AG08396 (cell line): ENCODE measurements around the gene EPHA10.
"Not testable (repeated sequence)": the region's sequence is repeated elsewhere in the genome, so short reads cannot be mapped to it uniquely, and the experiment has no call there.

Source experiments
- DNase-seq: peaks from one replicate; pipeline ENCODE4 v3.0.0; 2012; ENCODE audit warnings: low spot score, mixed read lengths

Gene EPHA10

DNA sequence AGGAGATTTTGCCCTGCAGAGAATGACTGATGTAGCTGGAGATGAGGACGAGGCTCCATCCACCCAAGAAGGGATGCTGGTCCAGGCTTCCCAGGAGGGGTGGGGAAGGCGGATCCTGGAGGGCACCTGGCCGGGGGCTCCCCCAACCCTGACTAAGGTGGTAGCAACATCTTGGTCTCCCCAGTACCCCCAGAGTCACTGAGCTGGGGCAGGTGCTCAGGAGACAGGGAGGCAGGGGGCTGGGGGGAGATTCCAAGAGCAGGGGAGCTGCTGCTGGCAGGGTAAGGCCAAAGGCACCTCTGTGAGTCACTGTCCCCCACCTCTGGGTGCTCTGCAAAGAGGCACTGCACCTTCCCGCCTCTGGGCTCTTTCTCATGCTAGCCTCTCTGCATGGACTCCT, 48.6 kb downstream of the EPHA10 start:
- DNase-seq, result no peak

- DNase-seq, result no peak
These were observed 50.2 kb downstream of the EPHA10 start for GRCh38 chr1:37714689-37715088.

DNA sequence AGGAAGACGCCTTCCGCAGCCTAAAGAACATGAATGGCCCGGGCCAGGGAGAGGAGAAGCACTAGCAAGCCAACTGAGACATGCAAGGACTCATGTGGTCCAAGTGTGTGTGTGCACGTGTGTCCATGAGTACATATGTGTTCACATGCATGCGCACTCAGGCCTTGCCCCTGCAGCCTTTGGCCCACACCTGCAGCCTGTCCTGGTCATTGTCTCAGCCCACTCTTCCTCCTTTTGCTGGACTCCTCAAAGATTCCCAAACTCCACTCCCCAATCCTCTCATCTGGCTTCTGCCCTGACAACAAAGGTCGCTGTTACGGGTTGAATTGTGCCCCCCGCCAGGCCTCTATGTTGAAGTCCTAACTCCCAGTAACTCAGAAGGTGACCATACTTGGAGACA, 50.7 kb downstream of the EPHA10 start:
- DNase-seq, result no peak

DNA sequence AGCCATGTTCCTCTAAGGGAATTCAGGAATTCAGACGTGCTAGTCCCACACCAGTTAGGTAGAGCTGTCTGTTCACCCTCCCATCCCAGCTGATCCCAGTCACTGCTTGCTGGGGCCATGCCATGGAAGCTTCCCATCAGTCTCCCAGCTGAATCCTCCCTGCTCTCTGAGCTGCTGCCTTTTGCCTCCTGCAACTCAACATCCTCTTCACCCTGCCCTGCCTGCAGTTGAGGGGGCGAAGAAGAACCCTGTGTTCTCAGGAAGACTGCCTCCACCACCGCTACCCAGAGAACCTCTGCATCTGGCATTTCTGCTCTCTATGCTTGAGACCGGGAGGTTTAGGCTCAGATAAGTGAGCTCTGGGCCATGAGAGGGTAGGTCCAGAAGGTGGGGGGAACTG, 56.4 kb downstream of the EPHA10 start:
- DNase-seq, result no peak

DNA sequence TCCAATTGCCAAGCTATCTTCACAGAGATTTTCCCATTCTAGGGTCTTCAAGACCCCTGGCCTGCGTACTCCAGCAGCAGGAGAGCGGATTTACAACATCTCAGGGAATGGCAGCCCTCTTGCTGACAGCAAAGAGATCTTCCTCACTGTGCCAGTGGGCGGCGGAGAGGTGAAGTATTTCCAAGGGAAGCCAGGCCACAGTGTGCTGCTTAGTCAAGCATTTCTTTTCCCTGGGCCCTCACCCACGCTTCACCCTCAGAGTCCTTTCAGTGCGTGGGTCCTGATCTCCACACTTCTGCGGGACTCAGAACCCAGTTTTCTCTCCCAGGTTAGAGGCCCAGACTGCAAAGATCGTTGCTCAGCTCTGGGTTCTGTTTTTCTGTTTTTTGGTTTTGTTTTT, 59.5 kb downstream of the EPHA10 start:
- DNase-seq, result no peak

DNA sequence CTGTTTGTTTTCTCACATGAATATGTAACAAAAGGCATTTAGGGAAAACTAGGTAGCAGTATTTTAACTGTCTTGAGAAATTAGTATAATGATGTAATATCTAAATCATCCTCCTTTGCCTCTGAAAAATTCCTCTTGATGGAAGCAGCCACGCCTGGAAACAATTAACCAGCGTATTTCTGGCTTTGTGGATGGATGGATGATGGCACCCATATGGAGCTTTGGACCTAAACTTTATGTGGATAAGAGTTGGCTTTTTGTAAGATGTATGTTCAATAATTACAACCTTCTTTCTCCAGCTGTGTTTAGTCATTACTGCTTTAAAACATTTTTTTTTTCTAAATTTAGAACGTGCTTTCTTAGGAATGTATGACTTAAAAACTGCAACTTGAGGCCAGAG, 60.0 kb downstream of the EPHA10 start:
- no peak for DNase-seq

DNA sequence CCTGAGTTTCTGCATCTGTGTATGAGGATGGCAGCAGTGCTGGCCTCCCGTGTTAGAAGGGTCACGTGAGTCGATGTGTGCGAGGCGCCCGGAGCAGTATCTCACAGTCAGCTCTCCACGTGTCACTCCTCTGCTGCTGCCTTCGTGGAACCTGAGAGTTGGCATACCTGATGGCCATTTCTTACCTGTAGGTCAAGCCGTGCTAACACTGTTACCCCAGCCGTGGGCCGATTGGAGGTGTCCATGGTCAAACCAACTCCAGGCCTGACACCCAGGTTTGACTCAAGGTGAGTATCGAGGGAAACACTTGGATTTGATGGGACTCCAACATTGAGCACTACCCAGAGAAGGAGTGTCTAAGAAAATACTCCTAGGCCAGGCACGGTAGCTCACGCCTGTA, 61.9 kb downstream of the EPHA10 start:
- no peak for DNase-seq

- no peak for DNase-seq
These were observed 63.9 kb downstream of the EPHA10 start for GRCh38 chr1:37701051-37701450.

DNA sequence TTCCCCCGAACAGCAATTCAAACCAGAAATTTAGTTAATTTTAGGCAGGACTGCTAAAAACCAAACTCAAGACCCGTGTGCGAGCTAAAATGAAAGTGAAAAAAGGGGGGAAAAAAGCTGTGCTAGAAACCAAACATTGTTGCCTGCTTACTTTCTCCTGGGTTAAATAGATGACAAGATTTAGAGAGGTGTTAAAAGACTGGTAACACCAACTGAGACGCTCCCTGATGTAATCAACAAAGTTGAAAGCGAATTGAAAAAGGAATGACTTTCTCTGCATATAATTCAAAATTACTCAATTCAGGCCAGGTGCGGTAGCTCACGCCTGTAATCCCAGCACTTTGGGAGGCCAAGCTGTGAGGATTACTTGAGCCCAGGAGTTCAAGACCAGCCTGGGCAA, 65.8 kb downstream of the EPHA10 start:
- DNase-seq, result no peak

DNA sequence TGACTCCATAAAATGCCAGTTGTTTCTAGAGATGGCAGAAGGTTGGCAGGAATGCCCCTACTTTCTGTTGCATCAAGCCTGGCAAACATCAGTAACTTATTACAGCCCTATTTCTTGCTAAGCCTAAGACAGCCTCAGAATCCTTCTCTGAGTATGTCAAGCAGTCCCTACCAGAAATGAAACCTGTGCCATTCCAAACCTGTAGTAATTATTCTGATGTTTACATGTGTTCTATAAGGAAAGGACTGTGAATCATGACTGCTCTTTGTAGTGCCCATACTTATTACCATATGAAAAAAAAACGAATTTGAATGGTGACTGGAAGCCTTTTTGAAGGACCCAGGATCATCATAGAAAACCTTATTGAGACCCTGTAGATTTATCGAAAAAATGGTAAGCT, 67.2 kb downstream of the EPHA10 start:
- no peak for DNase-seq

- DNase-seq, result no peak
These were observed 67.8 kb downstream of the EPHA10 start for GRCh38 chr1:37697090-37697489.

GRCh38 chr1:37692834-37693175, 72.1 kb downstream of the EPHA10 start:
- no peak for DNase-seq

- peak; percentile 99 for DNase-seq
These were observed 72.7 kb downstream of the EPHA10 start, which contains the start of gene CDCA8 for GRCh38 chr1:37692078-37692833. CDCA8 (plus strand) TSS chr1:37692516; CDS start chr1:37692691, 175 bp downstream.

- DNase-seq, result peak; percentile 25
These were observed 73.3 kb downstream of the EPHA10 start for GRCh38 chr1:37691497-37692077.

DNA sequence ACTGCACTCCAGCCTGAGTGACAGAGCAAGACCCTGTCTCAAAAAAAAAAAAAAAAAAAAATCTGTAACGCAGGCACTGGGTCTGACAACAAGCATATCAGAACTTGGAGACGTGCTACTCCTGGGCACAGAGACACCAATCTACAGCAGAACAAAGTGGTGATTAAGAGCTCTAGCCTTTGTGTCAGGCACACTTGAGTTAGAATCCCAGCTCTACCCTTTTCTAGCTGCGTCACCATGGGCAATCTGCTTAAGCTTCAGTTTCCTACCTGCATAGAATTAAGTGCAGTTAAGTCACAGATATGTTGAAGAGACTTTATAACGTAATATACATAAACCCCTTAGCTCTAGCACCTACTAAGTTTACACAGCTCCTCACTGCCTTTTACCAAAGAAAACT, 76.0 kb downstream of the EPHA10 start:
- DNase-seq, result no peak

DNA sequence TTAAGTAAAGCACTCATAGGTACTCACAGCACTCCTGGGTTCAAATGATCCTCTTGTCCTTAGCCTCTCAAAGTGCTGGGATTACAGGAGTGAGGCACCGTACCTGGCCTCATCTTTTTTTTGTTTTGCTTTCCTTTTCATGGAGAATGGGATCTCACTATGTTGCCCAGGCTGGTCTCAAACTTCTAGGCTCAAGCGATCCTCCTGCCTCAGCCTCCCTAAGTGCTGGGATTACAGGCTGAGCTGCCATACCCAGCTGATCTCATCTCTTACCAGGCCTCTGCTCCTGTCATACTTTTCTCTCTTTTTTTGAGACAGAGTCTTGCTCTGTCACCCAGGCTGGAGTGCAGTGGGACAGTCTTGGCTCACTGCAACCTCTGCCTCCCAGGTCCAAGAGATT, 77.2 kb downstream of the EPHA10 start:
- not testable (repeated sequence) for DNase-seq

GRCh38 chr1:37685722-37686121, 79.2 kb downstream of the EPHA10 start:
- no peak for DNase-seq

- not testable (repeated sequence) for DNase-seq
These were observed 80.7 kb downstream of the EPHA10 start for GRCh38 chr1:37684182-37684581.

DNA sequence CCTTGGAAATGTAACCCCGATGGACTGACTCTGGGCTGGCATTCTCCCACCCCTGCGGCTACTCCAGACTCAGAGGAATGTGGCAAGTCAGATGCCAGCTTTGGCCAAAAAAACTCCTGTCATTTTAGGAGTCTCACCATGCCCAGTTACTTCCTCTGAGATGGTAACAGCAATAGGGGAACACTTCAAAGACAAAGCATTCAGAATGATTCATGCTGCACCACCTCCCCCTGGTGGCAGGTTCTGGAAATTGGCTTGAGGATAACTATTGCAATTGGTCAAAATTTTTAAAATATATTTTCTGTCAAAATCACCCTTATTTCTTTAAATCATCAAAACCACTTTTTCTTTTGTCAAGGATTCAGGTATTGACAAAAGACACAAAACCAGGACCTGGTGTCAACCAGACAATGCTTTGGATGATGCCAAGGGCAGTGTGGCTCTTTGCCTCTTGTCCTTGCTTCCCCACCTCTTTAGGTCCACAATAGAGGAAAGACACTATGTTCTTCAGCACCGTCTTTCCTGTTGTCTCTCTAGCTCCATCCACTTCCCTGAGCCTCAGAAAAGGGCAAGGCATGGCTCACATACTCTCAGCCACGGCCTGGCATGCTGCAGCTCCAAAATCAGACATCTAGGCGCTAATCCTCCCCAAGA, 82.5 kb downstream of the EPHA10 start:
- DNase-seq, result peak; percentile 61

GRCh38 chr1:37680933-37681332, 84.0 kb downstream of the EPHA10 start:
- no peak for DNase-seq

- DNase-seq, result no peak
These were observed 87.1 kb downstream of the EPHA10 start for GRCh38 chr1:37677808-37678207.

DNA sequence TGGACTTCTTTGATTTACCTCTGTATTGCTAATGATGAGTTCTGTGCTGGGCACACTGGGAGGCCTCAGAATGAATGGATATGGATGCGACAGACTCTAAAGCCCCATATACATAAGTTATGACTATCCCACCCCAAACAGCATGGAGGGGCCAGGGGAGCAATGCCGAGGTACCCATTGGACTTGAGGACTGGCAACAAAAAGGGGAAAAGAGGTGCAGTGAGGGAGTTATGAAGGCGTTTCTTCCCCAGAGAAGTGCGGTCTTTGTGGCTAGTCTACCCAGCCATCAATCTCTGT, 87.8 kb downstream of the EPHA10 start:
- no peak for DNase-seq

- no peak for DNase-seq
These were observed 88.4 kb downstream of the EPHA10 start for GRCh38 chr1:37676281-37677142.
